ENCODE data around the gene PSME2.
"Not testable (repeated sequence)": the region's sequence is repeated elsewhere in the genome, so short reads cannot be mapped to it uniquely, and the experiment has no call there.

The PSME2 gene

GRCh38 chr14:24106672-24107271, 39.6 kb downstream of the PSME2 start:
- no peak for TF ChIP-seq CTCF (conservative IDR thresholded peaks at IDR 0.05)

GRCh38 chr14:24105609-24106239, 40.7 kb downstream of the PSME2 start:
- not testable (repeated sequence) for H3K27ac ChIP-seq

More at GRCh38 chr14:24106672-24107271, 39.6 kb downstream of the PSME2 start:
- H3K27ac ChIP-seq, result no peak overlapping the region

- TF ChIP-seq CTCF (conservative IDR thresholded peaks at IDR 0.05), result no peak
- H3K27ac ChIP-seq, result no peak overlapping the region
These were observed 43.0 kb downstream of the PSME2 start for GRCh38 chr14:24103451-24103850.

- no peak overlapping the region for H3K27ac ChIP-seq
- no peak for TF ChIP-seq CTCF (conservative IDR thresholded peaks at IDR 0.05)
These were observed 43.9 kb downstream of the PSME2 start for GRCh38 chr14:24102357-24103048.

- TF ChIP-seq CTCF (conservative IDR thresholded peaks at IDR 0.05), result no peak
- no peak overlapping the region for H3K27ac ChIP-seq
These were observed 45.4 kb downstream of the PSME2 start for GRCh38 chr14:24100982-24101494.

GRCh38 chr14:24100197-24100981, 46.0 kb downstream of the PSME2 start:
- H3K27ac ChIP-seq, result no peak overlapping the region
- no peak for TF ChIP-seq CTCF (conservative IDR thresholded peaks at IDR 0.05)

GRCh38 chr14:24098927-24099813, 47.2 kb downstream of the PSME2 start:
- TF ChIP-seq CTCF (conservative IDR thresholded peaks at IDR 0.05), result no peak
- no peak overlapping the region for H3K27ac ChIP-seq
